GM18511 (cell line): ENCODE results near the gene PEX7.
"Not testable (repeated sequence)": the region's sequence is repeated elsewhere in the genome, so short reads cannot be mapped to it uniquely, and the experiment has no call there.

Experiments used
- ATAC-seq: cut with Tn5 transposase; IDR thresholded peaks from one replicate; pipeline ENCODE4 v1.9.1; 2021; ENCODE audit warnings: mild to moderate bottlenecking, moderate library complexity; ENCODE audit not compliant: unreplicated experiment

PEX7 gene

DNA sequence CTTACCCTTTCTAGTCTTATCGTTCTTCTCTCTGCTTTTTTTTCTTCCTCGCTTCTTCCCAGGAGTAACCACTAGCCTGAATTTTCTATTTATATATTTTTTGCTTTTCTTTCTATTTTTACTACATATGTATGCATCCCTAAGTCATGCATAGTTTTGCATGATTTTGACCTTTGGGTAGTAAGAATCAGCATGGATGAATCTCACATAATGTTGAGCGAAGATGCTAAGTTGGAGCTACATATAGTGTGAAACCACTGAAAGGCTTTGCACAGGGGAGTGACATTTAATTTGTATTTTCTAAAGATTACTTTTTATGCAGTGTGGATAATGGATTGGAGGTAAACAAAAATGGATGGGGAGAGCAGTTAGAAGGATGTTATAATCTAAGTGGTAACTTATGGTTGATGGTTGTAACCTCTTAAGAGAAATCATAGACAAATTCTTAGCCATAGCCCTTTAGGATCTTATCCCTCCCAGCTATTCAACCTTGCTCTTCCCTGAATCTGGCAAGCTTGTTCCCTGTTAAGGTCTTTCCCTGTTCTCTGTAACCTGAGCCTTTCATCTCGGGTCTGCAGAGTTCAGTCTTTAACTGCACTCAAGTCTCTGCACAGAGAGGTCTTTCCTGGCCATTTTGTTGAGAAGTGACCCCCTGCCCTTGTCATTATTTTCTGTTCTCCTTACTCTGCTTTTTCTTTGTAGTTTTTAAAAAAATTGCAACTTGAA is 18.0 kb downstream of the PEX7 start:
- no peak for ATAC-seq

DNA sequence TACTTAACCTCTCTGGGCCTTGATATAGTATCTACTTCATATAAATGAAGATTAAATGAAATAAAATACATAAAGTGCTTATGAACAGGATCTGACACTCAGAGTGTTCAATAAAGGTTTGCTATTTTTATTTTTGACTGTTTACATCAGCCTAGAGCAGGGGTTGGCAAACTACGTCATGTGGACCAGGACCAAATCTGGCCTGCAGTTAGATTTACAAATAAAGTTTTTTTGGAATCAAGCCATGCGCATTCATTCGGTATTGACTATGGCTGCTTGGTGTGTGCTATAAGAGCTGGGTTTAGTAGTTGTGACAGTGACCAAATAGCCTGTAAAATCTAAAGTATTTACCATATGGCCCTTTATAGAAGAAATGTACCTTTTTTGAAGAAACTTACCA is 20.8 kb downstream of the PEX7 start:
- ATAC-seq = no peak

DNA sequence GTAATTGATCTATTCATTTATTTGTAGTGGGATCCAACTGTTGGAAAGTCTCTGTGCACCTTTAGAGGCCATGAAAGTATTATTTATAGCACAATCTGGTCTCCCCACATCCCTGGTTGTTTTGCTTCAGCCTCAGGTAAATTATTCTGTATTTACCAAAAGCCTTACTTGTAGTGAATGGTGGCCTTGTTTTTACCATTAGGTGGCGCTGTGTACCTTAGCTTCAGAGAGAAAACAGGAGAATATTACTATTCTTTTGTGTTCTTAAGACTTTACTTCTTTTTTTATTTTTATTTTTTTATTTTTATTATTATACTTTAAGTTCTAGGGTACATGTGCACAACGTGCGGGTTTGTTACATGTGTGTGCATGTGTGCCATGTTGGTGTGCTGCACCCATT is 23.7 kb downstream of the PEX7 start:
- ATAC-seq = no peak

DNA sequence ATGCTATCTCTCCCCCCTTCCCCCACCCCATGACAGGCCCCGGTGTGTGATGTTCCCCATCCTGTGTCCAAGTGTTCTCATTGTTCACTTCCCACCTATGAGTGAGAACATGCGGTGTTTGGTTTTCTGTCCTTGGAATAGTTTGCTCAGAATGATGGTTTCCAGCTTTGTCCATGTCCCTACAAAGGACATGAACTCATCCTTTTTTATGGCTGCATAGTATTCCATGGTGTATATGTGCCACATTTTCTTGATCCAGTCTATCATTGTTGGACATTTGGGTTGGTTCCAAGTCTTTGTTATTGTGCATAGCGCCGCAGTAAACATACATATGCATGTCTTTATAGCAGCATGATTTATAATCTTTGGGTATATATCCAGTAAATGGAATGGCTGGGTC is 24.1 kb downstream of the PEX7 start:
- not testable (repeated sequence) for ATAC-seq

DNA sequence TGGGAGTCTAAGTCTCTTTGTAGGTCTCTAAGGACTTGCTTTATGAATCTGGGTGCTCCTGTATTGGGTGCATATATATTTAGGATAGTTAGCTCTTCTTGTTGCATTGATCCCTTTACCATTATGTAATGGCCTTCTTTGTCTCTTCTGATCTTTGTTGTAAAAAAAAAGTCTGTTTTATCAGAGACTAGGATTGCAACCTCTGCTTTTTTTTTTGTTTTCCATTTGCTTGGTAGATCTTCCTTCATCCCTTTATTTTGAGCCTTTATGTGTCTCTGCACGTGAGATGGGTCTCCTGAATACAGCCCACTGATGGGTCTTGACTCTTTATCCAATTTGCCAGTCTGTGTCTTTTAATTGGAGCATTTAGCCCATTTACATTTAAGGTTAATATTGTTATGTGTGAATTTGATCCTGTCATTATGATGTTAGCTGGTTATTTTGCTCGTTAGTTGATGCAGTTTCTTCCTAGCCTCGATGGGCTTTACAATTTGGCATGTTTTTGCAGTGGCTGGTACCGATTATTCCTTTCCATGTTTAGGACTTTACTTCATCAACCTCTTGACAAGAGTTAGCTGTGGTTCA is 27.7 kb downstream of the PEX7 start:
- not testable (repeated sequence) for ATAC-seq

DNA sequence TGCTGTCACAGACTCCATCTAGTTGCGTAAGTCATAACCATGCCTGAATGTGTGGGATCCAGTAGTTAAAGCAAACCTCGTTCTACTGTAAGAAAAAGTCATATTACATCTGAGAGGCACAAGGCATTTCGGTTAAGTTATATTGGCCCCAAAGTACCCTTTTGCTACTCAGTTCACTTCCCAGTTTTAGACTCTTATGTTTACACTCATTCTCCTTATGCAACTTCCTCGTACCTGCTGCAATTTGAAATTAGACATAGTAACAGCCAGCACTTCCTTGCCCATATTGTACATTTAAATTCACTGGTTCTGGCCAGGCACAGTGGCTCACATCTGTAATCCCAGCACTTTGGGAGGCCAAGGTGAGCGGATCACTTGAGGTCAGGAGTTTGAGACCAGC is 37.0 kb downstream of the PEX7 start:
- no peak for ATAC-seq

DNA sequence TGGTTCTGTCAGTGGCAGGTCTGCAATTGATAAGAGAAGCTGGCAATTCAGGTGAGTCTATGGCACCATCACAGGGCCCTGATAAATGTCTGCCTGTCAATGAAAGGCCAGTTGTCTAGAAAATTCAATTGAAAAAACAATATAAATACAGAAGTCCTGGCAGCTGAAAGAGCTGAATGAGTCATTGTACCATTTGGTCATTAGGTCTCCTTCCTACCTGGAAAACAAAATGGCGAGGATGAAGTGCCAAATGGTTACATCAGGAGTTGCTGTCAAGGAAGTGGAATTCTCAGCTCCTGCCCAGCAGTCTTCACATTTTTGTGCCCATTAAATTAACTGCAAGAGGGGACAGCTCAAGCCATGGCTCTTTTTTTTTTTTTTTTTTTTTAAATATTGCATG is 37.7 kb downstream of the PEX7 start:
- no peak for ATAC-seq

DNA sequence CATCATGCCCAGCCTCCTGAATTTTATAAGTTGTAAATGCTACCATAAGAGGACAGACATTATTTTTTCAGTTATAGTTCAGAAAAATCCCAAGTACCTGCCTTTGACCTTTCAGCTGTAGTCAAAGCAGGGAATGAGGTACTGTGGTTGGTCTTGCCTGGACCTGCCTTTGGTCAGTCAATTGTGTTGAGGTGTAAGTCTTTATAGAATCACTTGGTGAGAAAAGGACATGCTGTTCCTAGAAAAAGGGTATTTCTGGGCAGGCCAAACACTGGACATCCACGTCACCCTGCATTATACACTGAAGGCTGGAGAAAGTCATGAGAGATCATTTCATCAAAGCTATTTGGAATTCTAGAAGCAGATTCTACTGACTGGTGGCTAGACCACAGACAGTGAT is 40.3 kb downstream of the PEX7 start:
- no peak for ATAC-seq

DNA sequence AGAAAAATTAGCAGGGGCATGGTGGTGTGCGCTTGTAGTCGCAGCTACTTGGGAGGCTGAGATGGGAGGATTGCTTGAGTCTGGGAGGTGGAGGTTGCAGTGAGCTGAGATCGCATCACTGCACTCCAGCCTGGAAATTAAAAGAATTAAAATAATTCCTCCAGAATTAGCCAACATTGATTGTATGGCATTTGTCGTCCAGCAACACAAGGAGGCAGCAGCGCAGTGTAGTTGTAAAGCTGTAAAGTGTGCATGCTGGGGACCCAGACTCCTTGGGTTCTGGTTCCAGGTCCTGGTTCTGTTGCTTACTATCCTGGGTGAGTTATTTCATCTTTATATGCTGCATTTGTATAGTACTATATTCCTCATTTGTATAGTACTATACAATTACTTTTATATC is 41.4 kb downstream of the PEX7 start:
- ATAC-seq = no peak

DNA sequence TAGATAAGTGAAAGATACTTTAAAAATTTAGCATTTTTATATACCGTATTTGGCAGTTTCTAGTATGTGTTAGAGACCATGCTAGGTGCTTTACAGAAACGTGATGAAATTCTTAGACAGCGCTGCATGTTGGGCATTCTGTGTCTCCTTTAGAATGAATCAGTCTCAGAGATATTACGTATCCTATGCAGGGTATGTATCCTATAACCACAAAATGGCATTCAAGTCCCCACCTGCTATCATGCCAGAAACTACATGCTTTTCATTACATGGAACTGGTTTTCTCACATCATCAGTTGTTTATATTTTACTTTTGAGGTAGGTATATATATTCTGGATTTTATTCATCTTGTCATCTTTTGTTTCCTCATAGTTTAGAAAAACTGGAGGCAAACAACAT is 42.3 kb downstream of the PEX7 start:
- no peak for ATAC-seq

DNA sequence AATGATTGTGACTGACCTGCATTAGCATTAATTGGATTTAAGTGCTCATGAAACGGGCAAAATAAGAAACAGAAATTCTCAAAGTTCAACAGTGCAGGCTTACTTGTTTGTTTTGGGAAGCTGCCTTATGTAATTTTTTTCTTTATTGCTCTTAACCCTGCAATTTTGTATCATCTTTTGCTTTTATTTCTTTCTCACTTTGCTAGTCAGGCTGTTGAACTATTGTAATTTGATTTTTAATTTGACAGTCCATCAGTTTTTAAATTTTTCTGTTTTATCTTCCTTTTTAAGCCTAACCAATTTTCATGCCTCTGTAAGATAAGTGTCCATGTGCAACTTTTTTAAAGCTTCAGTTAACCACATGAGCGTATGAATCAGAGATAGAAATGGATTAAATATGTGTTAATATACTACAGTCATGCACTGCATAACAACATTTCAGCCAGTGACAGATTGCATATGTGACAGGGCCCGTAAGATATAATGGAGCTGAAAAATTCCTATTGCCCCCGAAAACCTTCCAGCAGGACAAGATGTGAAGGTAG is 44.6 kb downstream of the PEX7 start:
- ATAC-seq = no peak

DNA sequence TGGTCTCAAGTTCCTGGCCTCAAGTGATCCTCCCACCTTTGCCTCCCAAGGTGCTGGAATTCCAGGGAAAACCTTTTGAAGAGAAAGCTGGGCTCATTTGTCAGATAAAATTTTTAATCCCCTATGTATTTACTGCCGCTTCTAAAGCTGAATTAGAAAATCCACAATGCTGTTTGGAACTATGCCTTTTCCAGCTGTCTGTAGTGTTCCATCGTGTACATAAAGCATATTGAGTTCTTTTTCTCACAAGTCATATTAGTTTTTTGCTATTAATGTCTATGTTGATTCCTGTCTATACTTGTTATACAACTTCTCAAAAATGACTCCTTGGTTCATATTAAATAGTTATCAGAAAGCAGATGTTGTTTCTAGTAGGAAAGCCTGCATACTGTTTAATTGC is 47.1 kb downstream of the PEX7 start:
- no peak for ATAC-seq

DNA sequence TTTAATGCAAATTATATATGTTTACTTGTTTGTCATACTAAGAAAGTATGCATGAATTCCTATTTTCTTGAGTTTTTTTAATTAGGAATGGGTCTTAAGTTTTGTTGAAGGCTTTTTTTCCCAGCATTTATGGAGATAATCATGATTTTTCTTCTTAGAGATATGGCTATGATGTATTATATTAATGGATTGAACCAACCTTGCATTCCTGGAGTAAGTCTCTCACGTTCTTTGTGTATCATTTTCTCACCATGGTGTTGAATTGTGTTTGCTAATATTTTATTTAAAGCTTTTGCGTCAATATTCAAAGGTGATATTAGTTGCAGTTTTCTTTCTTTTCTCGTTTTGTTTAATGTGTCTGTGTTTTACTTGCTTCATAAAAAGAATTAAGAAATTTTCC is 51.4 kb downstream of the PEX7 start:
- no peak for ATAC-seq

DNA sequence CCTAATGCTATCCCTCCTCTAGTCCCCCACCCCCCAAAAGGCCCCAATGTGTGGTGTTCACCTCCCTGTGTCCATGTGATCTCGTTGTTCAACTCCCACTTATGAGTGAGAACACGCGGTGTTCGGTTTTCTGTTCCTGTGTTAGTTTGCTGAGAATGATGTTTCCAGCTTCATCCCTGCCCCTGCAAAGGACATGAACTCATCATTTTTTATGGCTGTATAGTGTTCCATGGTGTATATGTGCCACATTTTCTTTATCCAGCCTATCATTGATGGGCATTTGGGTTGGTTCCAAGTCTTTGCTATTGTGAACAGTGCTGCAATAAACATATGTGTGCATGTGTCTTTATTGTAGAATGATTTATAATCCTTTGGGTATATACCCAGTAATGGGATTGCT is 54.1 kb downstream of the PEX7 start:
- not testable (repeated sequence) for ATAC-seq

DNA sequence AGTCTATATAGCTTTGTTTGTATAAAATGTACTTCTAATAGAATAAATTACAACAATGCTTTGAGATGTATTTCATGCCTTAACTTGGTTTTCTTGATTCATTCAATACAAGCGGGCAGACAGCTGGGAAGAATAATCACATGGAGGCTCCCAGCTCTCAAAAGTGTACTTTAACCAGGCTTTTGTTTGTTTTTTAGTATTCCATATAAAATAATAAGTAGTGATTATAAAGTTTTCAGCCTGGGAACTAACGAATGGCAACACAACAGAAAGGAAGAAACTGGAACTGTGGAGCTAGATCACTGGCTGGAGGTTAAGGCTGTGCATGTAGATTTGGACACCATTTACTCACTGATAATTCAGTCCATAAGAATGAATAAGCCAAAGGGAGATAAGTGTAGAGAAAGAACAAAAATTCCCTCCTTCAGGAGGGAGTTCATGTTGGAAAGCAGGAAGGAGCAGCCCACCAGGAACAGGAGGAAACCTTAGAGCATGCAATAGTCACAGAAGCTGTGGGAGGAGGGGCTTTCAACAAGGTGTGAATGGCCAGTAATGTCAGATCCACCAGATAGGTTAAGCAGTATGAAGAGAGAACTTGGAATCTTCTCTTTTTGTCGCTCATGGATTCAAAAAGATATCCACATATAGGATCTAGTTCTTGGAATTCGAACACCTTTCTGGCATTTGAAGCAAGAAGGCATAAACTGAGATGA is 58.5 kb downstream of the PEX7 start:
- no peak for ATAC-seq

DNA sequence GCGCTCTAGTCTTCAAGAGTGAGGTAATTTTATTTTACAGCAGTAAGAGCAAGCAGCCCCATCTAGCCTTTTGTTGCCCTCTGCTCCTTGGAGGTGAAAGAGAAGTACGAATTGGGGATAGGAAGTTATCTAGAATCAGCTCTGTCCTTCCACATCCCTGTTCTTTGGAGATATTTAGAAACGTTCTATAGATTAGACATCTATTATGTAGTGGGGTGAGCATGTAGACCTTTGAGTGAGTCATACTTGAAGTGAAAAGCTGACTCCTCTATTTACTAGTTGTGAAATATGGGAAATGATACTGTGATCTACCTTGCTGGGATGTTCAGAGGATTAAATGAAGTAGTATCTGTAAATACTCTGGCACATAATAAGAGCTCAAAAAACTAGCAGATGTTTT is 63.7 kb downstream of the PEX7 start:
- ATAC-seq = no peak

DNA sequence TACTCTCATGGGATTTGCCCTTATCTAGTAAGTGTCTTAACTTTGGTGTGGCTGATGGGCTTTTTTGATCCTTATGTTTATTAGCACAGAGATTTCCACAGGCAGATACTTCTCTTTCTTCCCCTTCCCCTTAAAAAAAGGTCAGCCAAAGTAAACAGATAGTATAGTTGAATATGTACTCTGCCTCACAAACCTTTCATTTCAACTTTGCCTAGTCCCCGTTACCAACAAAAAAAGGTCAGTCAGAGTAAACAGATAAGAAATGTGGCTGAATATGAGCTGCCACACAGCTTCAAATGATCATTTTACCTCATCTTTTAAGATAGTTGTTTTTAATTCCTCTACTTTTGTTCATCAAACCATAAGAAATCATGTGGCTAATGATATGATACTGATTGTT is 65.6 kb downstream of the PEX7 start:
- ATAC-seq = no peak

DNA sequence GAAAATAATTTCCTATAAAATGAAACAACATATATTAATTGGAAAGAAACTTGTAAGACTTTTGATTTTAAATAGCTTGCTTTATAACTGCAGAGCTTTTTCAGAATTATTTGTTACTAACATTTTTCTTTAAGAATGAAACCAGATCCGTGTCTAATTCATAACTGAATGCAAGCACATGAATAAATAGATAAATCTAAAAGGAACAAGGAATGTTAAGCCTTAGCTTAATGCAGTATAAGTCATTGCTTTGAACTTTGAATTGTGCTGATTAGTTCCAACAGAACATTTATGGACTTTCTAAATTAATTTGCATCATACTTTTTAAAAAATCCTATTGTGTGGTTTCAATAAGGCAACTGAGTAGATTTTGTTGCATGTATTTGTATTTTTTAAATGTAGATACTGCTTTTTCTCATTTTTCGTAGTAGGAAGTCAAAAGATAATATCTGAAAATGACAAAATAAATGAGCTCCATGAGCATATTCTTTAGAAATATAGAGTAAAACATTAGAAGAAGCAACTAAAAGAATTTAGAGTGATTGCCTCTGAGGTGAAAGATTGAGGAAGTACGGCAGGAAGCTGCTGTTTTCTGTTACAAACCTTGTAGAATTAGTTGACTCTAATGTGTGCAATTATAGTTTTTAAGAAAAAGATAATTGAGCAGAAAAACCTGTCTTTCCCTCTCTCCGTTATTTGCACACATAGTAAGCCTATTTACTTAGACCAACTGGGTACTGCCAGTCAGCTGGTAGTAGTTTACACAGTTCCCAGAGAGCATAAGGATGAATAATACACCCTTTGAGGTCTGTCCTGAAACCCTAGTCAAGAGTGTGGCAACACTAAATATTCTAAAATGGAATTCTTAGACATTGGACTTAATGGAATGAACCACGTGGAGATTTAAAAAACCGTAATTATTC is 67.1 kb downstream of the PEX7 start:
- no peak for ATAC-seq

DNA sequence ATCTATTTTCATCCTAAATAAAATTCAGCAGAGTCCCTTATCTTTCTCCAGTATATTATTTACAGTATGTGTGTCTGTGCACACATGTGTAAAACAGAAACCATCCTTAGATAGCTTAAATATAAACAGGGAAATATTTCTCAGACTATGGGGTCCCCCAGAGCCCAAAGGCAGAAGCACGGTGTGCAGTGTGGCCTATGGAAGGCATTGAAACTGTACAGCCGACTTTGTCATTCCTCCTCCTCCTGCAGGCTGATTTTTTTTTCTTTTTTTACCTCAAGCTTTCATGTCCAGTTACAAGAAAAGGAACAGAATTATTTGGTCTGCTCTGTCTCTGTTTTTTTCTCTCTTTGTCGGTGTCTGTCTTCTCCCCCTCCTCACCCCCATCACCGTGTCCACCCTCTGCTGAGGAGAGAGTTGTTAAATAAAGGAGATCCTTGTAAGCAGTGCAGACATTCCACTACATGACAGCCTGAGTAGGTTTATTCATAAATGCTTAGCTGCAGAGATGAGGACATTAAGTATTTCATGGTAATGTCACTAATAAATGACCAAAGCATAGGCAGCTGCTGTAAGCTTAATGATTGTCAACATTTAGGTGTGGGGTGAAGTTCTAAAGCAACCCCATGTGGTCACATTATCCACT is 67.9 kb downstream of the PEX7 start:
- ATAC-seq = no peak

DNA sequence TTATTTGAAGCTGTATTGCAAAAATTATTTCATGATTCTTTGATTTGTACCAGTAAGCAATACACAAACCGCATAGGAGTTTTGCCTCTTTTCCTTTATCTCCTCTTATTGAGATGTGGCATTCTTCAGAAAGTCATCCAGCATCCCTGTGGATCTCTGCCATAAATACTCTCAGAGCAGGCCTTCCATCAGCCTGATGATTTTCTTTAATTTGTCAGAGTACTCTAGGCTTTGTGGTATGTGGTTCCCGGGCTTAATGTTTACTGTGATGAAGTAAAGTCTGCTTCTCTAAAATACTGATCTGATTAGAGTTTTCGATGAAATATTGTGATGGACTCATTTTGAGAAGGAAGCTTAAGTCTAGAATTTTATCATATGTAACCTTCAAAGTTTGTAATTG is 68.6 kb downstream of the PEX7 start:
- ATAC-seq = no peak

DNA sequence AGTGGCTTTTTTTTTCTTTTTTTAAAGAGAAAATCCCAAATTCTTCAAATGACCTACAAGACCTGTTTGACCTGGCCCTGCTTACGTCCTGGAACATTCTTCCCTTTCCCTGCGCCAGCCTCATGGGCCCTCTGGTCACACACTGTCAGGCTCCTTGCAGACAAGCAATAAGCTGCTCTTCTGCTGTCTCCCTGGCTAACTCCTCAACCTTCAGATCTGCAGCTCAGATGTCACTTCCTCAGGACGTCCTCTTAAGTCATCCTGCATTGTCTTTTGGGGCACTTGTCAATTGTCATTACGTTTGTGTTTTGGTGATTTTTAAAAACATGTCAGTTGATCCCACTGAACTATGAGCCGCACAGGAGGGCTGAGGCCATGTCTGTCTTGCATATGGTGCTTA is 70.8 kb downstream of the PEX7 start:
- no peak for ATAC-seq
